Left lung (tissue), 10 donors: ENCODE measurements around the gene LCOR. TPM values are rescaled to one million over a fixed set of nuclear protein-coding genes. Genes with fewer than 3 reads are reported as not detected.

Source experiments
- ATAC-seq: fragments of 200-7000 bp; cut with Tn5 transposase; one replicate; pipeline ENCODE4 v1.9.1; 2020; ENCODE audit warnings: moderate library complexity
- DNase-seq, 4 donors: peaks; one replicate each; pipeline ENCODE4 v3.0.0-alpha.2; 2013 to 2020
- H3K27ac ChIP-seq, 2 donors: fragments of 200-600 bp; sonication (generic) in 1 of 2; one replicate each; pipeline versions ENCODE4 v1.5.0 to v1.8.0; 2020 to 2021
- H3K27me3 ChIP-seq, 2 donors: fragments of 200-600 bp; sonication (generic) in 1 of 2; one replicate each; pipeline versions ENCODE4 v1.5.0 to v1.8.0; 2020 to 2021
- H3K36me3 ChIP-seq, 2 donors: fragments of 200-600 bp; sonication (generic) in 1 of 2; one replicate each; pipeline versions ENCODE4 v1.5.0 to v1.8.0; 2020 to 2021
- H3K4me1 ChIP-seq, 2 donors: fragments of 200-600 bp; one replicate each; pipeline ENCODE4 v1.8.0; 2021
- H3K4me3 ChIP-seq, 2 donors: fragments of 200-600 bp; sonication (generic) in 1 of 2; one replicate each; pipeline versions ENCODE4 v1.5.0 to v1.8.0; 2020 to 2021; ENCODE audit warnings: mild to moderate bottlenecking in 1 of 2
- H3K9me3 ChIP-seq, 2 donors: fragments of 200-600 bp; sonication (generic) in 1 of 2; one replicate each; pipeline versions ENCODE4 v1.5.0 to v1.8.0; 2020 to 2021
- intact Hi-C, 2 donors: fragments of 100-400 bp; cut with DNase I; formaldehyde crosslinking; loops; one replicate each; pipeline versions ENCODE4 v1.11.2 to v1.14.2; 2022
- polyA plus RNA-seq, 6 donors: library from polyadenylated mRNA; unstranded; fragments of 120-200 nt; gene quantifications; one replicate each; pipeline ENCODE4 v1.2.1, GENCODE V29; 2013; ENCODE audit not compliant: insufficient read length in 6 of 6
- total RNA-seq, 2 donors: library from RNA; stranded (reverse); fragmentation: NEBNext Ultra II Directional; extraction: Animal tissue kit (Norgen Biotek cat#: 25700); gene quantifications; one replicate each; pipeline ENCODE4 v1.2.1, GENCODE V29; 2021
- TF ChIP-seq, protein P1 (sequence below), 2 donors: fragments of 200-600 bp; sonication (generic) in 1 of 2; IDR thresholded peaks; one replicate each; pipeline versions ENCODE4 v1.5.0 to v1.8.0; 2021; ENCODE audit warnings: antibody characterized with exemption in 2 of 2
- donor health status: DM: no; HTN: yes; CAD: no.
- donor health status: DM: no; HTN: no; CAD: no.

The LCOR gene
- total and polyA plus RNA-seq, 8 donors: 20.8 to 29.6 (median 22.9) TPM

- Histone ChIP-seq H3K36me3 (no peaks in the 10 kb centered on the region), H3K4me1 (no peaks in the 10 kb centered on the region), H3K4me3 (no peak overlapping the region), H3K9me3 (no peaks in the 10 kb centered on the region), H3K27me3 (no peaks in the 10 kb centered on the region), H3K27ac (no peak overlapping the region)
- intact Hi-C loops: no loop called here
- ATAC-seq (no peak), DNase-seq (no peak)
- TF ChIP-seq, protein P1, sequence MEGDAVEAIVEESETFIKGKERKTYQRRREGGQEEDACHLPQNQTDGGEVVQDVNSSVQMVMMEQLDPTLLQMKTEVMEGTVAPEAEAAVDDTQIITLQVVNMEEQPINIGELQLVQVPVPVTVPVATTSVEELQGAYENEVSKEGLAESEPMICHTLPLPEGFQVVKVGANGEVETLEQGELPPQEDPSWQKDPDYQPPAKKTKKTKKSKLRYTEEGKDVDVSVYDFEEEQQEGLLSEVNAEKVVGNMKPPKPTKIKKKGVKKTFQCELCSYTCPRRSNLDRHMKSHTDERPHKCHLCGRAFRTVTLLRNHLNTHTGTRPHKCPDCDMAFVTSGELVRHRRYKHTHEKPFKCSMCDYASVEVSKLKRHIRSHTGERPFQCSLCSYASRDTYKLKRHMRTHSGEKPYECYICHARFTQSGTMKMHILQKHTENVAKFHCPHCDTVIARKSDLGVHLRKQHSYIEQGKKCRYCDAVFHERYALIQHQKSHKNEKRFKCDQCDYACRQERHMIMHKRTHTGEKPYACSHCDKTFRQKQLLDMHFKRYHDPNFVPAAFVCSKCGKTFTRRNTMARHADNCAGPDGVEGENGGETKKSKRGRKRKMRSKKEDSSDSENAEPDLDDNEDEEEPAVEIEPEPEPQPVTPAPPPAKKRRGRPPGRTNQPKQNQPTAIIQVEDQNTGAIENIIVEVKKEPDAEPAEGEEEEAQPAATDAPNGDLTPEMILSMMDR (IDR thresholded peaks at IDR 0.05): no peak
Observed at GRCh38 chr10:97000487-97001182, 168.5 kb downstream of the LCOR start.

GRCh38 chr10:97001183-97001991 lies 169.3 kb downstream of the LCOR start:
- intact Hi-C loops: no loop called here
- H3K36me3 ChIP-seq: no peaks in the 10 kb centered on the region
- H3K27ac ChIP-seq: no peak overlapping the region
- no peaks in the 10 kb centered on the region for H3K4me1 ChIP-seq
- H3K27me3 ChIP-seq: no peaks in the 10 kb centered on the region
- peaks cover 0 to under 1% of the 10 kb centered on the region in 2 donors for H3K9me3 ChIP-seq
- ATAC-seq (no peak), DNase-seq (no peak)
- TF ChIP-seq, protein P1 (IDR thresholded peaks at IDR 0.05): no peak
- H3K4me3 ChIP-seq: no peak overlapping the region

GRCh38 chr10:97002670-97003069 lies 170.6 kb downstream of the LCOR start:
- Histone ChIP-seq H3K4me3 (no peak overlapping the region), H3K4me1 (no peaks in the 10 kb centered on the region), H3K9me3 (peaks cover 0 to 14% of the 10 kb centered on the region in 2 donors), H3K36me3 (no peaks in the 10 kb centered on the region), H3K27me3 (no peaks in the 10 kb centered on the region), H3K27ac (no peak overlapping the region)
- ATAC-seq (no peak), DNase-seq (no peak)
- TF ChIP-seq, protein P1 (IDR thresholded peaks at IDR 0.05): no peak
- intact Hi-C loops: no loop called here

DNA sequence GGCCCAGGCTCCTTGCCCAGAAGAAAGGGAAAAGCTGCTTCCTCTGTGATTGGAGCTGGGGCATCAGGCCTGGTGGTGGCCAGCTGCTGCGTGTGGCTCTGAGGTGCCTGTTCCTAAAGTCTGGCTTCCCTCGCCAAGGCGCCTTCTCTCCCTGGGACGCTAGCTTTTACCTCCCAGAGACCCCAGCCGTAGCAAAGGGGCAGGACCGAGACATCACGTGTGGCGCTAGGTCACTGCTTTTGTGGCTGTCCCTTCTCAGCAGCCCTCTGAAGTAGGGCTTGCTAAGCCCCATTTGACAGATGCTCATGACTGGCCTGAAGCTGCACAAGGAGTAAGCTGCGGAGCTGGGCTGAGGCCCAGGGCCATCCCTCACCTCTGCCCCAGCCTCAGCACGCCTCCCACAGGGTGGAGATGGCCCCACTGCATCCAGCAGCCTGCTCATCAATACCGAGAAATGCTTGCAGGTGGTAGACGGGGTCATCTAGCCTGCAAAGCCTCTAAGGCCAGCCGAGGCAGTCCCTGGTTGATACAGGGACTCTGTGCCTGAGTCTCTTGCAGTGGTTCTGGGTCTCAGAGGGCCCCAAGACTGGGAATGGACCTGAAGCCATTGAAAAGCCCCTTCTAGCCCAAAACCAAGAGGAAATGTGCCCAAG lies 171.2 kb downstream of the LCOR start:
- Histone ChIP-seq H3K36me3 (no peaks in the 10 kb centered on the region), H3K27me3 (no peaks in the 10 kb centered on the region), H3K27ac (no peak overlapping the region), H3K9me3 (peaks cover 0 to 20% of the 10 kb centered on the region in 2 donors), H3K4me3 (no peak overlapping the region), H3K4me1 (no peaks in the 10 kb centered on the region)
- TF ChIP-seq, protein P1 (IDR thresholded peaks at IDR 0.05): no peak
- ATAC-seq (no peak), DNase-seq (no peak)
- intact Hi-C loops: no loop called here

GRCh38 chr10:97003804-97004201 lies 171.7 kb downstream of the LCOR start:
- H3K4me1 ChIP-seq: no peaks in the 10 kb centered on the region
- no peaks in the 10 kb centered on the region for H3K36me3 ChIP-seq
- H3K4me3 ChIP-seq: no peak overlapping the region
- H3K9me3 ChIP-seq: peaks cover 0 to 24% of the 10 kb centered on the region in 2 donors
- ATAC-seq: no peak
- TF ChIP-seq, protein P1 (IDR thresholded peaks at IDR 0.05): no peak
- no peaks in the 10 kb centered on the region for H3K27me3 ChIP-seq
- intact Hi-C loops: no loop called here
- DNase-seq: no peak
- H3K27ac ChIP-seq: no peak overlapping the region
